Measurements from ENCODE around the gene RRP8.

Gene RRP8

GRCh38 chr11:6616596-6617250, 13.3 kb upstream of the RRP8 start:
- DNase-seq, result no peak

- DNase-seq, result no peak
Observed at GRCh38 chr11:6615882-6616585, 12.6 kb upstream of the RRP8 start.

GRCh38 chr11:6615046-6615445, 11.6 kb upstream of the RRP8 start:
- DNase-seq, result no peak

- no peak for DNase-seq
Observed at GRCh38 chr11:6614446-6614845, 11.0 kb upstream of the RRP8 start.

- no peak for DNase-seq
Observed at GRCh38 chr11:6613496-6613895, 10.1 kb upstream of the RRP8 start.

GRCh38 chr11:6612213-6613041, 9.0 kb upstream of the RRP8 start, which contains the start of gene TAF10:
TSS of gene TAF10 (minus strand) at chr11:6612216. CDS start at chr11:6612189, 27 bp downstream.
- peak; percentile 93 for DNase-seq

- no peak for DNase-seq
Observed at GRCh38 chr11:6611963-6612212, 8.5 kb upstream of the RRP8 start.

GRCh38 chr11:6611092-6611962, 7.9 kb upstream of the RRP8 start:
- DNase-seq, result no peak

- no peak for DNase-seq
Observed at GRCh38 chr11:6610591-6610990, 7.2 kb upstream of the RRP8 start.

GRCh38 chr11:6609502-6610015, 6.1 kb upstream of the RRP8 start:
- no peak for DNase-seq

GRCh38 chr11:6608726-6609501, 5.5 kb upstream of the RRP8 start:
- DNase-seq, result no peak

GRCh38 chr11:6608011-6608410, 4.6 kb upstream of the RRP8 start:
- no peak for DNase-seq

- DNase-seq, result no peak
Observed at GRCh38 chr11:6607190-6607795, 3.9 kb upstream of the RRP8 start.

- no peak for DNase-seq
Observed at GRCh38 chr11:6606471-6607189, 3.2 kb upstream of the RRP8 start.

- DNase-seq, result no peak
Observed at GRCh38 chr11:6604790-6605189, 1.4 kb upstream of the RRP8 start.

GRCh38 chr11:6604081-6604626, 738 bp upstream of the RRP8 start:
- peak; percentile 34 for DNase-seq

GRCh38 chr11:6602096-6602940, 1.1 kb downstream of the RRP8 start:
- DNase-seq, result no peak

GRCh38 chr11:6601041-6601461, 2.4 kb downstream of the RRP8 start:
- DNase-seq, result no peak

- DNase-seq, result no peak
Observed at GRCh38 chr11:6599881-6600390, 3.5 kb downstream of the RRP8 start.
